ENCODE results near the gene PSTPIP1. TPM values are rescaled to one million over a fixed set of nuclear protein-coding genes. Genes with fewer than 3 reads are reported as not detected.

Gene PSTPIP1
- total and polyA plus RNA-seq, 2 of the 13 experiments (the other 11 are each of a cell fraction or from before 2014, with no cell fraction given) = 4.4 to 8.7 TPM

DNA sequence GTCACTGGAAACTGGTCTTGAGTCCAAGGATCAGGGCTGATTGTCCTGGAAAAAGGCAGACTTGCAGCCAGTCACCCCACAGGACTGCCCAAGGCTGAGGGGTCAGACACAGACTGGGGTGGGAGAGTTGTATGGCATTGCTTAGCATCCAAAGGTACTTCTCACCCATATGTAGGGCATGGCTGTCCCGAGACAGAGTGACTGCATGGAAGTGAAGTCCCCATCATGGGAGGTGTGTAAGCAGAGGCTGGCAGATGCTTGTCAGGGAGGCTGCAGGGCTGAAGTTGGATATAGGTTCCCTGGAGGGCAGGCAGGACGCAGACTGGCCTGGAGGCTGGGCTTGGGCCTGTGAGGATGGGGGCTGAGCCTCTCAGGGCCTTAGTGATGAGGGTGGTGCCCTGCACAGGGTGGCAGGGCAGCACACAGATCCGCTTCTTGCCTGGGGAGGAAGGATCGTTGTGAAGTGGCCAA lies 31.1 kb downstream of the PSTPIP1 start:
- peaks cover 21% of the 10 kb centered on the region for H3K4me1 ChIP-seq (ENCODE audit: insufficient read depth, low read length)
- 13% methylated on average over 3 of the region's 4 CpGs for WGBS (ENCODE audit: low lambda C conversion rate)
- ATAC-seq = no peak
- no peak for FAIRE-seq
- no peak overlapping the region for H3K4me3 ChIP-seq (replicated peaks in 1 of 3; ENCODE audit: insufficient read depth in 1 of 3, low read depth in 2 of 3, low read length in 3 of 3)
- TF ChIP-seq, protein P1, sequence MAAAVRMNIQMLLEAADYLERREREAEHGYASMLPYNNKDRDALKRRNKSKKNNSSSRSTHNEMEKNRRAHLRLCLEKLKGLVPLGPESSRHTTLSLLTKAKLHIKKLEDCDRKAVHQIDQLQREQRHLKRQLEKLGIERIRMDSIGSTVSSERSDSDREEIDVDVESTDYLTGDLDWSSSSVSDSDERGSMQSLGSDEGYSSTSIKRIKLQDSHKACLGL (CRISPR knock-in tag; IDR thresholded peaks at IDR 0.05) = no peak
- TF ChIP-seq HNRNPH1 (optimal IDR thresholded peaks at IDR 0.05; ENCODE audit: low read depth, low read length) (no peak), KAT7 (CRISPR knock-in tag; IDR thresholded peaks at IDR 0.05; ENCODE audit: borderline replicate concordance) (no peak), HNRNPK (IDR thresholded peaks at IDR 0.05; ENCODE audit: low read depth, low read length, poor library complexity, severe bottlenecking) (no peak), PITX1 (CRISPR knock-in tag; IDR thresholded peaks at IDR 0.05) (no peak), ZKSCAN5 (CRISPR knock-in tag; IDR thresholded peaks at IDR 0.05) (no peak), XRCC5 (optimal IDR thresholded peaks at IDR 0.05; ENCODE audit: low read length) (no peak), ZNF501 (CRISPR knock-in tag; IDR thresholded peaks at IDR 0.05) (no peak), PHB2 (IDR thresholded peaks at IDR 0.05; ENCODE audit: partially characterized antibody) (no peak), ATM (IDR thresholded peaks at IDR 0.05; ENCODE audit: borderline replicate concordance) (no peak), NFIB (CRISPR knock-in tag; IDR thresholded peaks at IDR 0.05; ENCODE audit: borderline replicate concordance) (no peak), STAT5B (CRISPR knock-in tag; IDR thresholded peaks at IDR 0.05) (no peak), ZFAT (CRISPR knock-in tag; conservative IDR thresholded peaks at IDR 0.05) (no peak), PAF1 (CRISPR knock-in tag; IDR thresholded peaks at IDR 0.05) (no peak), CREM (IDR thresholded peaks at IDR 0.05) (no peak), CREM (CRISPR knock-in tag; IDR thresholded peaks at IDR 0.05) (no peak), ZNF44 (CRISPR knock-in tag; IDR thresholded peaks at IDR 0.05) (no peak), ZFP37 (CRISPR knock-in tag; IDR thresholded peaks at IDR 0.05; ENCODE audit: borderline replicate concordance) (no peak), ZNF616 (CRISPR knock-in tag; IDR thresholded peaks at IDR 0.05; ENCODE audit: low read depth) (no peak)
- in situ Hi-C loops (cut with HindIII; ENCODE audit: extremely low pct_ligation_motif_present, low pct_unique_long_range_greater_than_20kb) = no loop called here
- CTCF ChIA-PET (ENCODE audit: low intra/inter-chr PET ratio, low total read pairs) = no interaction called here
- peaks cover 7 to 36% of the 10 kb centered on the region in 2 experiments; a peak in 4 of 5 replicates for H3K27me3 ChIP-seq (ENCODE audit: control insufficient read depth in 1 of 2, insufficient read depth in 2 of 2, low read length in 2 of 2)
- no peak overlapping the region for H2AFZ ChIP-seq (ENCODE audit: low read length)
- intact Hi-C loops (cut with micrococcal nuclease; ENCODE audit: unreplicated experiment) = no loop called here
- H3K79me2 ChIP-seq (ENCODE audit: insufficient read depth, low read length) = no peaks in the 10 kb centered on the region
- POLR2A ChIA-PET = no interaction called here
- no peaks in the 10 kb centered on the region for H3K36me3 ChIP-seq (replicated peaks in 1 of 2; ENCODE audit: control insufficient read depth in 1 of 2, insufficient read depth in 2 of 2, low read length in 2 of 2)
- no peaks in the 10 kb centered on the region for H3K9me3 ChIP-seq (ENCODE audit: low read length)
- H4K20me1 ChIP-seq (ENCODE audit: insufficient read depth, low read length) = no peaks in the 10 kb centered on the region
- H3K27ac ChIP-seq (ENCODE audit: extremely low read length, insufficient read depth, low read length) = no peak overlapping the region
- no peak for DNase-seq (ENCODE audit: low spot score)
- no peak overlapping the region for H3K4me2 ChIP-seq (ENCODE audit: low read depth, low read length)
- H3K9ac ChIP-seq (ENCODE audit: insufficient read depth, low read depth, low read length) = no peak overlapping the region
- BruUV-seq (replicated peaks) = no TSS peak

All from HepG2 (cell line).